OCI-LY3 (cell line): ENCODE results near the gene LRRC37B.
"Not testable (repeated sequence)": the region's sequence is repeated elsewhere in the genome, so short reads cannot be mapped to it uniquely, and the experiment has no call there.

Source experiments
- H2AFZ ChIP-seq: fragments of 200-600, 300-600 bp; shearing (Covaris generic); 2 replicates; pipeline ENCODE4 v1.6.0; 2014; ENCODE audit warnings: antibody characterized with exemption, low read depth, low read length
- H3K27ac ChIP-seq: fragments of 200-600, 300-600 bp; sonication (generic); 2 replicates; pipeline ENCODE4 v1.5.1; 2014; ENCODE audit warnings: mild to moderate bottlenecking, low read length, moderate library complexity, mixed read lengths
- H3K27me3 ChIP-seq: fragments of 200-600, 300-600 bp; sonication (generic); 2 replicates; pipeline ENCODE4 v1.6.1; 2014; ENCODE audit warnings: low read depth, low read length, mixed read lengths
- H3K36me3 ChIP-seq: fragments of 200-600, 300-600 bp; sonication (generic); replicated peaks from 2 replicates; pipeline ENCODE3; 2014; ENCODE audit warnings: low read depth, low read length, mixed read lengths
- H3K4me1 ChIP-seq: fragments of 300-600, 200-600 bp; sonication (generic); 2 replicates; pipeline ENCODE4 v1.6.1; 2014; ENCODE audit warnings: low read length, mixed read lengths
- H3K4me2 ChIP-seq: fragments of 200-600, 300-600 bp; sonication (generic); 2 replicates; pipeline ENCODE4 v1.6.1; 2014; ENCODE audit warnings: low read length, mixed read lengths
- H3K4me3 ChIP-seq: fragments of 300-600, 200-600 bp; sonication (generic); 2 replicates; pipeline ENCODE4 v1.5.1; 2014; ENCODE audit warnings: antibody characterized with exemption, mild to moderate bottlenecking, low read length, moderate library complexity
- H3K79me2 ChIP-seq: fragments of 300-600, 200-600 bp; shearing (Covaris generic); 2 replicates; pipeline ENCODE4 v1.6.1; 2014; ENCODE audit warnings: mild to moderate bottlenecking, low read length, mixed read lengths
- H3K9ac ChIP-seq: fragments of 300-600, 200-600 bp; shearing (Covaris generic); 2 replicates; pipeline ENCODE4 v1.6.0; 2014; ENCODE audit warnings: mild to moderate bottlenecking, low read length, moderate library complexity
- H3K9me3 ChIP-seq: fragments of 200-600, 300-600 bp; shearing (Covaris generic); 2 replicates; pipeline ENCODE4 v1.6.1; 2014; ENCODE audit warnings: low read length, mixed read lengths; ENCODE audit not compliant: insufficient read depth
- H4K20me1 ChIP-seq: fragments of 200-600, 300-600 bp; sonication (generic); 2 replicates; pipeline ENCODE4 v1.6.1; 2016; ENCODE audit warnings: low read length, mixed read lengths; ENCODE audit not compliant: insufficient read depth
- CTCF ChIP-seq: fragments of 200-600, 300-600 bp; sonication (generic); IDR thresholded peaks from 2 replicates; pipeline ENCODE4 v1.5.1; 2014; ENCODE audit warnings: antibody characterized with exemption, low read length, low read depth
- EZH2phosphoT487 ChIP-seq: fragments of 200-600 bp; shearing (Covaris generic); IDR thresholded peaks from 2 replicates; pipeline ENCODE4 v1.6.1; 2018; ENCODE audit warnings: antibody characterized with exemption, mixed run types, low read depth

Gene LRRC37B

DNA sequence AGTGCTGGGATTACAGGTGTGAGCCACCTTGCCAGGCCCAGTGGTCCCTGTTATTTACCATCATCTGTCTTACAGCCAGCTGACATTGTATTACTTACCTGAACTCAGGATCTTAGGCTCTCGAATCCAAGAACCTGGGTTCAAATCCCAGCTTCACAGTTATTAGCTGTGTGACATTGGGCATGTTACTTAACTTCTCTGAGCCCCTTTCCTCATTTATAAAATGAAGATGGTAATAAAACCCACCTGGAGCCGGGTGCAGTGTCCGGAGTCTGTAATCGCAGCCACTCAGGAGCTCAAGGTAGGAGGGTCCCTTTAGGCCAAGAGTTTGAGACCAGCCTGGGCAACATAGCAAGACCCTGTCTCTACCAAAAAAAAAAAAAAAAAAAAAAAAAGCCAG lies 79.7 kb downstream of the LRRC37B start:
- not testable (repeated sequence) for H4K20me1 ChIP-seq, H3K4me2 ChIP-seq, H3K9me3 ChIP-seq, H3K4me3 ChIP-seq, H3K9ac ChIP-seq, H3K27me3 ChIP-seq, H3K79me2 ChIP-seq, H3K4me1 ChIP-seq, H3K36me3 ChIP-seq, H3K27ac ChIP-seq, H2AFZ ChIP-seq

DNA sequence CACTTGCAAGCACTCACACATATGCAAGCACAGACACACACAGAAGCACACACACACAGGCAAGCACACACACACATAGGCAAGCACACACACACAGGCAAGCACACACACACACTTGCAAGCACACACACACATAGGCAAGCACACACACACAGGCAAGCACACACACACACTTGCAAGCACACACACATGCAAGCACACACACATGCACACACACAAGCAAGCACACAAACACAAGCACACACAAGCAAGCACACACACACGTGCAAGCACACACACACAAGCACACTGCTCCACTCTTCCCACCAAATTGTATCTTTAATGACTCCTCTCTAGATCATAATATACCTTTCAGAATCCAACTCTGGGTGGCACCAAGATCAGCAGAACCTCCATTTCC lies 84.9 kb downstream of the LRRC37B start:
- H3K4me1 ChIP-seq, H3K27ac ChIP-seq, H3K9me3 ChIP-seq, H3K36me3 ChIP-seq, H4K20me1 ChIP-seq, H3K27me3 ChIP-seq, H3K4me2 ChIP-seq, H3K4me3 ChIP-seq, H3K9ac ChIP-seq, H3K79me2 ChIP-seq, H2AFZ ChIP-seq: not testable (repeated sequence)

DNA sequence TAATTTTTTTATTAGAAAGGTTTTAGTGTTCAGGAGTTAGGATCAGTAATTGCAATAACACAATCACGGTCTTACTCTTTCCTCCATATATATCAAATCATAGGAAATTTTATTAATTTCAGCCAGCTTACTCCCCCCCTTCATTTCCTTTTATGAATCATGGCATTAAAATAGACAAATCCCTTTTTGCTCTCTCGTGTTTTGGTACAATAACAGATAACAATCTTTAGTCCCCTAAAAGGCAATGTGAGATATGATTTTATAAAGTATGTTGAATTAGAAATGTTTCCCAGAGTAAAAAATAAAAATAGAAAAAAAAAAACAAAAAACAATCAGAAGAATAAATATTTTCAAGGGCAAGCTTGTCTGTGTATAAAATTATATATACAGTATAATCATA lies 92.5 kb downstream of the LRRC37B start:
- no peaks in the 10 kb centered on the region for H3K79me2 ChIP-seq
- H3K4me3 ChIP-seq = no peak overlapping the region
- H3K36me3 ChIP-seq = no peaks in the 10 kb centered on the region
- TF ChIP-seq EZH2phosphoT487 (no peak), CTCF (no peak)
- no peak overlapping the region for H3K27ac ChIP-seq
- H3K9me3 ChIP-seq = no peaks in the 10 kb centered on the region
- peaks cover 3% of the 10 kb centered on the region; the same call in 1 of the 2 replicates for H3K27me3 ChIP-seq
- H3K4me1 ChIP-seq = no peaks in the 10 kb centered on the region
- no peak overlapping the region for H3K9ac ChIP-seq
- no peak overlapping the region for H3K4me2 ChIP-seq
- H2AFZ ChIP-seq = no peak overlapping the region
- H4K20me1 ChIP-seq = no peaks in the 10 kb centered on the region

DNA sequence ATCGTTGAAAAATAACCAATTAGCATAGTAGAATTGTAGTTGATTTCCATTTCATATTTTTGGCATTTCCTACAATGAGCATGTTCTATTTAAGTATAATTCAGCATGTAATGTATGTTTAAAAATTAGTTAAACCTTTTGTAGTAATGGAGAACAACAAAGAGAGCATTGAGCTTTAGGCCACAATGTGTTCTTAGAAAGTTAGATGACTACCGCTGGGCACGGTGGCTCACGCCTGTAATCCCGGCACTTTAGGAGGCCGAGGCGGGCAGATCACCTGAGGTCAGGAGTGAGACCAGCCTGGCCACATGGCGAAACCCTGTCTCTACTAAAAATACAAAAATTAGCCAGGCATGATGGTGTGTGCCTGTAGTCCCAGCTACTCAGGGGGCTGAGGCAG lies 93.1 kb downstream of the LRRC37B start:
- not testable (repeated sequence) for H3K27ac ChIP-seq, H3K4me2 ChIP-seq, H3K79me2 ChIP-seq, H3K9me3 ChIP-seq, H4K20me1 ChIP-seq, H3K4me1 ChIP-seq, H3K36me3 ChIP-seq, H3K27me3 ChIP-seq, H3K9ac ChIP-seq, H2AFZ ChIP-seq, H3K4me3 ChIP-seq

GRCh38 chr17:32100971-32101631 lies 93.9 kb downstream of the LRRC37B start:
- peaks cover 3% of the 10 kb centered on the region; the same call in 1 of the 2 replicates for H3K27me3 ChIP-seq
- H3K4me3 ChIP-seq = no peak overlapping the region
- no peaks in the 10 kb centered on the region for H4K20me1 ChIP-seq
- no peaks in the 10 kb centered on the region for H3K79me2 ChIP-seq
- H2AFZ ChIP-seq = no peak overlapping the region
- no peaks in the 10 kb centered on the region for H3K4me1 ChIP-seq
- no peak overlapping the region for H3K4me2 ChIP-seq
- no peak for TF ChIP-seq CTCF
- no peak for TF ChIP-seq EZH2phosphoT487
- H3K27ac ChIP-seq = no peak overlapping the region
- H3K9ac ChIP-seq = no peak overlapping the region
- no peaks in the 10 kb centered on the region for H3K9me3 ChIP-seq
- no peaks in the 10 kb centered on the region for H3K36me3 ChIP-seq
